Parathyroid adenoma (tissue), 2 donors: Measurements from ENCODE around the gene CFAP20DC.

Source experiments
- H2AFZ ChIP-seq: fragments of 300-600 bp; sonication (generic); one replicate; pipeline ENCODE4 v1.7.0; 2017; ENCODE audit warnings: antibody characterized with exemption, mild to moderate bottlenecking
- H3K27ac ChIP-seq: fragments of 300-600 bp; sonication (generic); one replicate; pipeline ENCODE4 v1.7.0; 2017
- H3K27me3 ChIP-seq: fragments of 300-600 bp; sonication (generic); one replicate; pipeline ENCODE4 v1.7.0; 2017; ENCODE audit warnings: low read length; ENCODE audit not compliant: control insufficient read depth, insufficient read depth
- H3K36me3 ChIP-seq: fragments of 300-600 bp; sonication (generic); one replicate; pipeline ENCODE4 v1.7.0; 2017; ENCODE audit warnings: low read length; ENCODE audit not compliant: control insufficient read depth, insufficient read depth
- H3K4me1 ChIP-seq: fragments of 300-600 bp; sonication (generic); one replicate; pipeline ENCODE4 v1.7.0; 2017; ENCODE audit warnings: control low read depth
- H3K4me2 ChIP-seq: fragments of 300-600 bp; sonication (generic); one replicate; pipeline ENCODE4 v1.7.0; 2017; ENCODE audit warnings: low read length
- H3K4me3 ChIP-seq: fragments of 300-600 bp; sonication (generic); one replicate; pipeline ENCODE4 v1.7.0; 2017; ENCODE audit warnings: low read depth, low read length
- H3K79me2 ChIP-seq: fragments of 300-600 bp; sonication (generic); one replicate; pipeline ENCODE4 v1.7.0; 2017; ENCODE audit warnings: control low read depth
- H3K9ac ChIP-seq: fragments of 300-600 bp; sonication (generic); one replicate; pipeline ENCODE4 v1.7.0; 2017; ENCODE audit warnings: mild to moderate bottlenecking
- H3K9me3 ChIP-seq: fragments of 300-600 bp; sonication (generic); one replicate; pipeline ENCODE4 v1.7.0; 2017; ENCODE audit warnings: low read length; ENCODE audit not compliant: control insufficient read depth
- CTCF ChIP-seq: fragments of 300-600 bp; sonication (generic); IDR thresholded peaks from one replicate; pipeline ENCODE4 v1.7.0; 2017; ENCODE audit warnings: antibody characterized with exemption, mild to moderate bottlenecking
- donor health status: primary hyperparathyroidism.

Gene CFAP20DC

DNA sequence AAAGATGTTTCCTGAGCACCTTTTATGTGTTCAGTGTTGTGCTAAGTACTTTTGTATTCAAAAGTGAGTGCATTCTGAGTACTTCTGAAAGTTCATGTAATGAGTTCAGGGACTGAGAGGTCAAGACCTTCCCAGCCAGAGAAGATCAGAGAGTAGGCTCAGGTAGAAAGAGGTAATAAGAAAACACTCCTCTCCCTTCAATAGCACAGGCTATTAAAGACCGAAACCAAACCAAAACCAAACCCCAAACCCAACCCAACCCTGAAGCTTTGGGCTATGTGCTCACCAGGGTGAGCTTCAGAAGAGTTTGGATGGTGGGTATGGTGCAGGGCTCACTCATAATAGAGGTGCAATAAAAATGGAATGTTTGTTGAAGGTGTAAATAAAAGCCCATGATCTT lies 306.5 kb downstream of the CFAP20DC start:
- no peak for TF ChIP-seq CTCF
- H3K27me3 ChIP-seq, result no peaks in the 10 kb centered on the region
- H3K27ac ChIP-seq, result no peak overlapping the region
- no peaks in the 10 kb centered on the region for H3K36me3 ChIP-seq
- H3K4me1 ChIP-seq, result no peaks in the 10 kb centered on the region
- H3K9me3 ChIP-seq, result no peaks in the 10 kb centered on the region
- H3K79me2 ChIP-seq, result no peaks in the 10 kb centered on the region
- no peak overlapping the region for H2AFZ ChIP-seq
- H3K4me2 ChIP-seq, result no peak overlapping the region
- no peak overlapping the region for H3K9ac ChIP-seq
- H3K4me3 ChIP-seq, result no peak overlapping the region

DNA sequence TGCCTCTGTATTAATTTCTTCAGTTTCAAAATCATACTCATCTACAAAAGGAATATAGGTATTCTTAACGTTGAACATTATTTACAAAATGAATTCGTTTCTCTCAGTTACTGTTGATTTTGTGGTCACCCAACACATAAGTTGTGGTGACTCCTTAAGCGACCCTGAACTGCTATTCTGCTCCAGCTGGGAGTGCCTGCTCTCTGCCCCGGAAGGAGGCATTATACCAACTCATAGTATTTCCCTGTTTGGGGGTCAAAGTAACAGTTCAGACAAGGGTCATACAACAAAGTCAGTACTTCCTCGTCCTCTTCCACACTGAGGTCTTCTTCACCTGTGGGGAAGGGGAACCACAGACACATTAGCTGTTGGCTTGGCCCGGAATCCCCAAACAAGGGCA lies 307.6 kb downstream of the CFAP20DC start:
- H3K9ac ChIP-seq, result no peak overlapping the region
- no peaks in the 10 kb centered on the region for H3K36me3 ChIP-seq
- H3K79me2 ChIP-seq, result no peaks in the 10 kb centered on the region
- H3K27me3 ChIP-seq, result no peaks in the 10 kb centered on the region
- H3K27ac ChIP-seq, result no peak overlapping the region
- no peaks in the 10 kb centered on the region for H3K4me1 ChIP-seq
- H3K9me3 ChIP-seq, result no peaks in the 10 kb centered on the region
- no peak overlapping the region for H2AFZ ChIP-seq
- no peak for TF ChIP-seq CTCF
- H3K4me2 ChIP-seq, result no peak overlapping the region
- no peak overlapping the region for H3K4me3 ChIP-seq

GRCh38 chr3:58737644-58738043 lies 312.2 kb downstream of the CFAP20DC start:
- H3K4me1 ChIP-seq, result no peaks in the 10 kb centered on the region
- no peak overlapping the region for H3K4me2 ChIP-seq
- TF ChIP-seq CTCF, result no peak
- H3K27ac ChIP-seq, result no peak overlapping the region
- no peaks in the 10 kb centered on the region for H3K9me3 ChIP-seq
- H2AFZ ChIP-seq, result no peak overlapping the region
- no peaks in the 10 kb centered on the region for H3K79me2 ChIP-seq
- no peaks in the 10 kb centered on the region for H3K27me3 ChIP-seq
- no peaks in the 10 kb centered on the region for H3K36me3 ChIP-seq
- no peak overlapping the region for H3K4me3 ChIP-seq
- H3K9ac ChIP-seq, result no peak overlapping the region

DNA sequence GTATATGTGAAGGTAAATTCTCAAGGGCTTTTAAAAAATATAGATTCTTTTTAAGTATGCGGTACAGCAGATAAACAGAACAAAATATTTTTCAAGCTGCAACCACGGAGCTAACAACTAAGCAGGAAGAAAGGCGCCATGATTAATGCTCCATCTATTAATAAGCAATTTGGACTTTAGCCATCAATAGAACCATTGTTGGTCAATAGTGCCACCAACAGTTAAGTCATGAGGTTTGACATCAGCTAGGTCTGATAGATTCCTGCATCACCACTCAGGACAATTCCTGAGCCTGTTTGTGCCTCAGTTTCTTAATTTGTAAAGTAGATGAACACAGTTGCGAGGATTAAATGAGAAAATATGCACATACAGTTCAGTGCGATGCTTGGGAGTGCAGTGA lies 318.2 kb downstream of the CFAP20DC start:
- Histone ChIP-seq H3K9ac (no peak overlapping the region), H3K36me3 (no peaks in the 10 kb centered on the region), H2AFZ (no peak overlapping the region), H3K4me1 (no peaks in the 10 kb centered on the region), H3K27ac (no peak overlapping the region), H3K4me3 (no peak overlapping the region), H3K27me3 (no peaks in the 10 kb centered on the region), H3K4me2 (no peak overlapping the region), H3K79me2 (no peaks in the 10 kb centered on the region), H3K9me3 (no peaks in the 10 kb centered on the region)
- TF ChIP-seq CTCF, result no peak

- Histone ChIP-seq H3K27ac (no peak overlapping the region), H3K4me2 (no peak overlapping the region), H3K4me3 (no peak overlapping the region), H2AFZ (no peak overlapping the region), H3K9ac (no peak overlapping the region), H3K79me2 (no peaks in the 10 kb centered on the region), H3K36me3 (no peaks in the 10 kb centered on the region), H3K4me1 (peaks cover 2% of the 10 kb centered on the region), H3K9me3 (no peaks in the 10 kb centered on the region), H3K27me3 (no peaks in the 10 kb centered on the region)
- no peak for TF ChIP-seq CTCF
These were observed 321.1 kb downstream of the CFAP20DC start for GRCh38 chr3:58728723-58729122.
